Pancreas (tissue), 10 donors: Measurements from ENCODE around the gene PLSCR4. TPM values are rescaled to one million over a fixed set of nuclear protein-coding genes. Genes with fewer than 3 reads are reported as not detected.

Experiments used
- ATAC-seq, 4 donors: fragments of 200-7000 bp; cut with Tn5 transposase; one replicate each; pipeline versions ENCODE4 v1.8.0 to v1.9.1; 2020; ENCODE audit warnings: mild to moderate bottlenecking in 4 of 4, moderate library complexity in 4 of 4
- DNase-seq, 6 donors: peaks; one replicate each; pipeline ENCODE4 v3.0.0-alpha.2; 2020
- FAIRE-seq: peaks from 2 replicates; lab custom pipeline; 2012; peaks lifted over from hg19 to GRCh38; lab: Jason Lieb, UNC
- H3K27ac ChIP-seq, 4 donors: fragments of 200-600 bp; sonication (generic); 1 replicate in 3 of 4; 2 replicates in 1 of 4; pipeline versions ENCODE4 v1.5.0 to v1.8.0; 2020
- H3K27me3 ChIP-seq, 4 donors: fragments of 200-600 bp; one replicate each; pipeline ENCODE4 v1.8.0; 2021
- H3K36me3 ChIP-seq, 3 donors: fragments of 200-600 bp; sonication (generic) in 1 of 3; one replicate each; pipeline versions ENCODE4 v1.5.0 to v1.8.0; 2020 to 2021
- H3K4me1 ChIP-seq, 3 donors: fragments of 200-600 bp; one replicate each; pipeline ENCODE4 v1.8.0; 2021
- H3K4me3 ChIP-seq, 4 donors: fragments of 200-600 bp; sonication (generic) in 2 of 4; one replicate each; pipeline versions ENCODE4 v1.5.0 to v1.8.0; 2020 to 2021
- H3K9me3 ChIP-seq, 4 donors: fragments of 200-600 bp; one replicate each; pipeline ENCODE4 v1.8.0; 2021
- WGBS, 2 donors: extraction: QIAGEN DNeasy Blood & Tissue Kit; methylation state at CpG; one replicate each; pipeline ENCODE4 v1.1.7; 2013; 5-methylcytosine and 5-hydroxymethylcytosine counted together
- intact Hi-C, 3 donors: fragments of 100-400 bp; cut with DNase I; formaldehyde crosslinking; loops; one replicate each; pipeline versions ENCODE4 v1.11.1 to v1.14.2; 2022
- polyA plus RNA-seq, 2 donors: library from polyadenylated mRNA; stranded (reverse); fragments of 200-250 nt; gene quantifications; one replicate each; pipeline ENCODE4 v1.2.3, GENCODE V29; 2013
- total RNA-seq, 6 donors: library from RNA; stranded (reverse); fragmentation: NEBNext Ultra II Directional in 4 of 6; extraction: Animal tissue kit (Norgen Biotek cat#: 25700) in 4 of 6; gene quantifications; one replicate each; pipeline versions ENCODE4 v1.2.1 to v1.2.4, GENCODE V29; 2021 to 2023
- TF ChIP-seq, protein P1 (sequence below), 4 donors: fragments of 200-600 bp; sonication (generic) in 3 of 4; IDR thresholded peaks; one replicate each; pipeline versions ENCODE4 v1.5.0 to v1.8.0; 2021; ENCODE audit warnings: antibody characterized with exemption in 4 of 4
- donor health status: healthy with polysubstance abuse.
- donor health status: DM: no; HTN: no; CAD: no; lungs with moderate emphysema.
- donor health status: DM: no; HTN: no; CAD: no.
- donor health status: control.
- donor health status: control.
- donor health status: Bipolar disorder and iron deficiency.
- donor health status: DM: yes; HTN: yes; CAD: no.
- donor health status: DM: no; HTN: no; CAD: no.
- donor health status: DM: no; HTN: no; CAD: no.
- donor health status: DM: yes; HTN: yes; CAD: no.

Gene PLSCR4
- total and polyA plus RNA-seq, 8 donors = 5.6 to 28.2 (median 12.7) TPM

GRCh38 chr3:146221276-146221675 lies 29.6 kb downstream of the PLSCR4 start:
- H3K27ac ChIP-seq = peak overlapping the region in 2 of 4 donors; percentile 74 to 82
- intact Hi-C loops = no loop called here

DNA sequence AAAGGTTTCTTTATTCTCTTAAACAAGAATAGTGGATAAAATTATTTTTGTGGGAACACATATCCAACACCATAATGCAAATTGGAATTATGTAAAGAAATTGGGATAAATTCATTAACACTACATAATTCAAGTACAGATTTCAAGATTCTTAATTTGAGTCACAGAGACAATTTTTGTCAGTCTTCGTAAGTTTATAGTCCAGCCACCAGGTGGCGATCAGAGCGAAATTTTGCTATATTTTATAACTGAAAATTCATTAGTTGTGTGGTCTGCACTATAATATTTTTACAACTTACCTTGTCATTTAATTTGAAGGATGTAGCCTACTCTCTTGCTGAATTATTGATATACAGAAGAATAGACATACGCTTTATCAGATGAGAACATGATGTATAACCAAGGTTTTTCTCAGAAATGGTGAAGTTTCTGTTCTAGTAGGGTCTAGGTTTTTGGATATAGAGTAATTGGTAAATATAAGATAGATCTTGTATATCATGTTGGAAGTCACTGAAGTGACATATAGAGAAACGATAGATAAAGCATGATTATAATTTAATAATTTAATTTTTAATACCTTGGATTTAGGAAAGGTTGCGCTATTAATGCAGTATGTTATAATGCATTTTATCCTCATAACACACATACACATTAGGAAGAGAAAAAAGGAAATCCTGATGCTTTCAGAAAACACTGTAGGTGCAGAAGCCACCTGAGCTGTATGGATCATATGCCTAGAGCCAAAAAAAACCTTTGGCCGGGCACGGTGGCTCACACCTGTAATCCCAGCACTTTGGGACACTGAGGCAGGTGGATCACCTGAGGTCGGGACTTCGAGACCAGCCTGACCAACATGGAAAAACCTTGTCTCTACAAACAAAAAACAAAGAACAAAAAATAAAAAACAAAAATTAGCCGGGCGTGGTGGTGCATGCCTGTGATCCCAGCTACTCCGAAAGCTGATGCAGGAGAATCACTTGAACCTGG lies 31.7 kb downstream of the PLSCR4 start:
- 64 to 69% methylated on average over 13 of the region's 13 CpGs for WGBS, 2 donors
- Histone ChIP-seq H3K27me3 (no peaks in the 10 kb centered on the region), H3K9me3 (no peaks in the 10 kb centered on the region), H3K27ac (no peak overlapping the region), H3K4me3 (no peak overlapping the region), H3K36me3 (no peaks in the 10 kb centered on the region), H3K4me1 (peaks cover 17 to 29% (median 25%) of the 10 kb centered on the region in 3 donors)
- ATAC-seq (no peak), DNase-seq (peak in 3 of 6 donors; percentile 27 to 64 (median 45)), FAIRE-seq (peak; percentile 96)
- intact Hi-C loops = loop anchor here in 2 of 3 donors (5.0 to 10.0 kb wide), 2 partner anchors 106 to 108 kb away; no protein-coding TSS in a partner anchor
- TF ChIP-seq, protein P1, sequence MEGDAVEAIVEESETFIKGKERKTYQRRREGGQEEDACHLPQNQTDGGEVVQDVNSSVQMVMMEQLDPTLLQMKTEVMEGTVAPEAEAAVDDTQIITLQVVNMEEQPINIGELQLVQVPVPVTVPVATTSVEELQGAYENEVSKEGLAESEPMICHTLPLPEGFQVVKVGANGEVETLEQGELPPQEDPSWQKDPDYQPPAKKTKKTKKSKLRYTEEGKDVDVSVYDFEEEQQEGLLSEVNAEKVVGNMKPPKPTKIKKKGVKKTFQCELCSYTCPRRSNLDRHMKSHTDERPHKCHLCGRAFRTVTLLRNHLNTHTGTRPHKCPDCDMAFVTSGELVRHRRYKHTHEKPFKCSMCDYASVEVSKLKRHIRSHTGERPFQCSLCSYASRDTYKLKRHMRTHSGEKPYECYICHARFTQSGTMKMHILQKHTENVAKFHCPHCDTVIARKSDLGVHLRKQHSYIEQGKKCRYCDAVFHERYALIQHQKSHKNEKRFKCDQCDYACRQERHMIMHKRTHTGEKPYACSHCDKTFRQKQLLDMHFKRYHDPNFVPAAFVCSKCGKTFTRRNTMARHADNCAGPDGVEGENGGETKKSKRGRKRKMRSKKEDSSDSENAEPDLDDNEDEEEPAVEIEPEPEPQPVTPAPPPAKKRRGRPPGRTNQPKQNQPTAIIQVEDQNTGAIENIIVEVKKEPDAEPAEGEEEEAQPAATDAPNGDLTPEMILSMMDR (IDR thresholded peaks at IDR 0.05) = peak; percentile 44 to 68 (median 52)

More at GRCh38 chr3:146221276-146221675, 29.6 kb downstream of the PLSCR4 start:
- FAIRE-seq = no peak
- H3K36me3 ChIP-seq = no peaks in the 10 kb centered on the region
- no peak for ATAC-seq
- H3K27me3 ChIP-seq = no peaks in the 10 kb centered on the region
- TF ChIP-seq, protein P1 (IDR thresholded peaks at IDR 0.05) = no peak
- H3K9me3 ChIP-seq = no peaks in the 10 kb centered on the region
- H3K4me3 ChIP-seq = no peak overlapping the region
- DNase-seq = no peak
- peaks cover 17 to 29% (median 25%) of the 10 kb centered on the region in 3 donors for H3K4me1 ChIP-seq

DNA sequence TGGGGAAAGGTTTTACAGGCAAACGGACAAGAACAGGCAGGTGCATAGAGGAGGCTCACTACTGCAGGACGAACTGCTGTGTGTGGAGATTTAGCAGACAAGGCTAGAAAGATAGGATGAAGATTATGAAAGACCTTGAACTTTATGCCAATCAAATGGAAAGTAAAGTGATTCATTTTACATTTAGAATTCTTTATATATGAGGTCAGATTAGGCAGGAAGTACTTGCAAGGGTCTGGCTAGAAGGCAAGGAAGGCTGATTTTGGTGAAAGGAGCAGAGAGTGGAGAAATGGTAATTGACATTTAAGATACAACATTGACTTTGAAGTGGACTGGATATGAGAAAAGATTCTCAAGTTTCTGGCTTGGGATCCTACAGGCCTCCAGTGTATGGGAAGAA lies 33.6 kb downstream of the PLSCR4 start:
- DNase-seq (no peak), FAIRE-seq (no peak), ATAC-seq (no peak)
- TF ChIP-seq, protein P1 (IDR thresholded peaks at IDR 0.05) = no peak
- Histone ChIP-seq H3K27ac (no peak overlapping the region), H3K36me3 (no peaks in the 10 kb centered on the region), H3K4me3 (no peak overlapping the region), H3K9me3 (no peaks in the 10 kb centered on the region), H3K27me3 (no peaks in the 10 kb centered on the region), H3K4me1 (peaks cover 8 to 22% (median 11%) of the 10 kb centered on the region in 3 donors)
- intact Hi-C loops = loop anchor here in 2 of 3 donors (5.0 to 10.0 kb wide), 2 partner anchors 107 to 110 kb away; no protein-coding TSS in a partner anchor
- 70 to 75% methylated on average over 2 of the region's 2 CpGs for WGBS, 2 donors

DNA sequence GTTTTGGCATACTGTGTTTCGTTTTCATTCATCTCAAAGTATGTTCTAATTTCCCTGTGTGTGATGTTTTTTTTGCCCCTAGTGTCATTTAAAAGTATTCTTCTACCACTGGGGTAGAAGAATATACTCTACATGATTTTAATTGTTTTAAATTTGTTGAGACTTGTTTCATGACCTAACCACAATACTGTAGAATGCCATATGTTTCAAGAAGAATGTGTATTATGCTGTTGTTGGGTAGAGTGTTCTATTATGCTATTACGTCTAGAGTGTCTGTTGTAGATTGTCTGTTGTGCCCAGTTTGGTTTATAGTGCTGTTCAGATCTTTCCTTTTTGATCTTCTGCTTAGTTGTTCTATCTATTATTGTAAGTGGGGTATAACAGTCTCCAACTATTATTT lies 36.4 kb downstream of the PLSCR4 start:
- WGBS, 2 donors = 92 to 94% methylated on average over 2 of the region's 2 CpGs
- FAIRE-seq (no peak), ATAC-seq (no peak), DNase-seq (no peak)
- H3K36me3 ChIP-seq = no peaks in the 10 kb centered on the region
- TF ChIP-seq, protein P1 (IDR thresholded peaks at IDR 0.05) = no peak
- H3K27ac ChIP-seq = no peak overlapping the region
- no peaks in the 10 kb centered on the region for H3K27me3 ChIP-seq
- H3K4me3 ChIP-seq = no peak overlapping the region
- no peaks in the 10 kb centered on the region for H3K9me3 ChIP-seq
- intact Hi-C loops = loop anchor here in 1 of 3 donors (10.0 kb wide), 1 partner anchor 110 kb away; no protein-coding TSS in a partner anchor
- H3K4me1 ChIP-seq = peaks cover 0 to 1% (median 0%) of the 10 kb centered on the region in 3 donors
